GM23248 (cell line): ENCODE measurements around the gene SPPL2A. TPM values are rescaled to one million over a fixed set of nuclear protein-coding genes. Genes with fewer than 3 reads are reported as not detected.

ENCODE experiments used
- DNase-seq: peaks from one replicate; pipeline ENCODE4 v3.0.0-alpha.2; 2015
- H2AFZ ChIP-seq: fragments of 200-600 bp; sonication (generic); 2 replicates; pipeline ENCODE4 v1.6.1; 2016; ENCODE audit warnings: antibody characterized with exemption
- H3F3A ChIP-seq: fragments of 200-600 bp; sonication (generic); 2 replicates; pipeline ENCODE4 v1.6.1; 2016; ENCODE audit warnings: mild to moderate bottlenecking, antibody characterized with exemption, mixed run types; ENCODE audit not compliant: insufficient read depth
- H3K27ac ChIP-seq: fragments of 200-600 bp; sonication (generic); 2 replicates; pipeline ENCODE4 v1.5.1; 2016; ENCODE audit warnings: mild to moderate bottlenecking
- H3K27me3 ChIP-seq: fragments of 200-600 bp; sonication (generic); replicated peaks from 2 replicates; pipeline ENCODE4 v1.6.1; 2016; ENCODE audit warnings: mild to moderate bottlenecking; ENCODE audit not compliant: insufficient read depth
- H3K36me3 ChIP-seq: fragments of 200-600 bp; sonication (generic); 2 replicates; pipeline ENCODE4 v1.6.1; 2016; ENCODE audit warnings: low read depth, mild to moderate bottlenecking
- H3K4me1 ChIP-seq: fragments of 200-600 bp; sonication (generic); 2 replicates; pipeline ENCODE4 v1.6.1; 2016; ENCODE audit warnings: mild to moderate bottlenecking; ENCODE audit not compliant: insufficient read depth
- H3K4me2 ChIP-seq: fragments of 200-600 bp; sonication (generic); one replicate; pipeline ENCODE4 v1.6.1; 2016; ENCODE audit warnings: mild to moderate bottlenecking; ENCODE audit not compliant: unreplicated experiment
- H3K4me3 ChIP-seq: fragments of 200-600 bp; sonication (generic); 2 replicates; pipeline ENCODE4 v1.5.1; 2016; ENCODE audit warnings: mild to moderate bottlenecking
- H3K79me2 ChIP-seq: fragments of 200-600 bp; sonication (generic); 2 replicates; pipeline ENCODE4 v1.6.1; 2016; ENCODE audit warnings: mild to moderate bottlenecking; ENCODE audit not compliant: insufficient read depth
- H3K9ac ChIP-seq: fragments of 200-600 bp; sonication (generic); 2 replicates; pipeline ENCODE4 v1.6.1; 2016; ENCODE audit warnings: mild to moderate bottlenecking
- H3K9me2 ChIP-seq: fragments of 200-600 bp; sonication (generic); 2 replicates; pipeline ENCODE4 v1.6.1; 2016; ENCODE audit warnings: mixed run types, mild to moderate bottlenecking, moderate library complexity; ENCODE audit not compliant: insufficient read depth
- H3K9me3 ChIP-seq: fragments of 200-600 bp; sonication (generic); one replicate; pipeline ENCODE4 v1.6.1; 2017; ENCODE audit warnings: low read depth
- H4K20me1 ChIP-seq: fragments of 200-600 bp; sonication (generic); 2 replicates; pipeline ENCODE4 v1.6.0; 2016; ENCODE audit not compliant: insufficient read depth
- EZH2 ChIP-seq: fragments of 200-600 bp; sonication (generic); IDR thresholded peaks from 2 replicates; pipeline ENCODE4 v1.6.1; 2018; ENCODE audit warnings: antibody characterized with exemption, mild to moderate bottlenecking; ENCODE audit not compliant: insufficient read depth, poor library complexity, severe bottlenecking
- EZH2phosphoT487 ChIP-seq: fragments of 200-600 bp; sonication (generic); IDR thresholded peaks from 2 replicates; pipeline ENCODE4 v1.6.1; 2018; ENCODE audit warnings: antibody characterized with exemption, moderate library complexity, mild to moderate bottlenecking, low read depth; ENCODE audit not compliant: insufficient read depth
- WGBS, 2 experiments: methylation state at CpG; one replicate each; pipeline ENCODE4 v1.1.6; 2015 to 2017; ENCODE audit warnings: low lambda C conversion rate in 2 of 2, low coverage in 1 of 2; ENCODE audit errors: missing lambda C conversion rate in 2 of 2; 5-methylcytosine and 5-hydroxymethylcytosine counted together
- in situ Hi-C: fragments of 300-500 bp; cut with MboI; formaldehyde crosslinking; loops from 2 replicates; pipeline ENCODE4 v1.15.0; 2020
- polyA plus RNA-seq: library from polyadenylated mRNA; unstranded; fragments of >200 nt; fragmentation: Nextera tagmentation; extraction: Ambion mirVana; gene quantifications from 2 replicates; pipeline ENCODE4 v1.2.1, GENCODE V29; 2016
- total RNA-seq: library from RNA; depleted of rRNA; stranded (reverse); fragments of >200 nt; shearing (Covaris generic); gene quantifications from 2 replicates; pipeline ENCODE4 v1.2.3, GENCODE V29; 2014

SPPL2A gene
- total and polyA plus RNA-seq, 2 experiments from 2014 or later, result 124 to 149 TPM

DNA sequence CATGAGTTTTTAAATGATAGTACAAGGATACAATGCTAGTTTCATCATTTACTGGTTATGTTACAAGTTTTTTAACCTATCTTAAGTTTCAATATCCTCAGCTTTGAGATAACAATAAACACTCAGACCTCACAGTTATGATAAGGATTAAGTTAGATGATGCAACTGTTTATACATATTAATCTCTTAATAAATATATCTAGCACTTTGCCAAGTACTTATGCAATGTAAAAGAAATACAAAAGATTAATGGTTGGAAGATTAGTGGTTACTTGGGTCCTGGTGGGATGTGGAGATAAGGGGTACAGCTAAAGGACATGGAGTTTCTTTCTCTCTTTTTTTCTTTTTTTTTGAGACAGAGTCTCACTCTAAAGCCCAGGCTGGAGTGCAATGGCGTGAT lies 12.0 kb downstream of the SPPL2A start:
- peaks cover 100% of the 10 kb centered on the region for H3K79me2 ChIP-seq
- no peak overlapping the region for H3K4me2 ChIP-seq
- no peaks in the 10 kb centered on the region for H3K27me3 ChIP-seq
- TF ChIP-seq EZH2 (no peak), EZH2phosphoT487 (no peak)
- no peaks in the 10 kb centered on the region for H3F3A ChIP-seq
- H3K9me2 ChIP-seq, result no peaks in the 10 kb centered on the region
- peaks cover 1% of the 10 kb centered on the region; the same call in 1 of the 2 replicates for H3K36me3 ChIP-seq
- no peak overlapping the region for H3K27ac ChIP-seq
- no peaks in the 10 kb centered on the region; the same call in none of the 2 replicates for H3K4me1 ChIP-seq
- no peak overlapping the region for H3K9ac ChIP-seq
- DNase-seq, result no peak
- no peaks in the 10 kb centered on the region for H3K9me3 ChIP-seq
- H4K20me1 ChIP-seq, result no peaks in the 10 kb centered on the region
- no peak overlapping the region for H3K4me3 ChIP-seq
- no peak overlapping the region for H2AFZ ChIP-seq
- in situ Hi-C loops, result no loop called here
- WGBS, 2 experiments, result 75 to 80% methylated on average over 1 of the region's 1 CpG

GRCh38 chr15:50751394-50751793 lies 14.1 kb downstream of the SPPL2A start:
- Histone ChIP-seq H3K9me2 (no peaks in the 10 kb centered on the region), H3F3A (peaks cover 10% of the 10 kb centered on the region; the same call in 1 of the 2 replicates), H2AFZ (no peak overlapping the region), H3K27ac (no peak overlapping the region), H3K4me1 (peaks cover 15% of the 10 kb centered on the region), H3K79me2 (peaks cover 81% of the 10 kb centered on the region), H3K36me3 (peaks cover 3% of the 10 kb centered on the region; the same call in 1 of the 2 replicates), H3K4me3 (no peak overlapping the region), H3K9me3 (no peaks in the 10 kb centered on the region), H3K27me3 (no peaks in the 10 kb centered on the region), H3K4me2 (no peak overlapping the region), H3K9ac (no peak overlapping the region), H4K20me1 (no peaks in the 10 kb centered on the region)
- in situ Hi-C loops, result no loop called here
- DNase-seq, result no peak
- 98% methylated on average over 2 of the region's 2 CpGs for WGBS, 2 experiments
- no peak for TF ChIP-seq EZH2phosphoT487
- TF ChIP-seq EZH2, result no peak

DNA sequence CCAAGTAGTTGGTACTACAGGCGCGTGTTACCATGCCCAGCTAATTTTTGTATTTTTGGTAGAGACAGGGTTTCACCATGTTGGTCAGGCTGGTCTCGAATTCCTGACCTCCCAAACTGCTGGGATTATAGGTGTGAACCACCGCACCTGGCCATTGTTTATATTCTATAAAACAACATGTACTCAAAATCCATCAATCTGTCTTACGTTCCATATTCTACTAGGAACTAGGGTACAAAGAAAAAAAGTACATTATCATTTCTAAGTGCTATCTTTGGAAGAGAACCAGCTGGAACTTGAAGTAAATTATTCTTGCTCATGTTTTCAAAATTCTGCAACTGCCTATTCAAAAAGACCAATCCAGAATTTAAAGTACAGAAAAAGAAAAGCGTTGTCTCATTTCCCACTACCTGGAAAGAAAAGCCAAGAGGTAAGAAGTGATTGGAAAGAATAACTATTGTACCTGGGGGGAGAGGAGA lies 15.2 kb downstream of the SPPL2A start:
- TF ChIP-seq EZH2phosphoT487, result no peak
- no peak for TF ChIP-seq EZH2
- peaks cover 69% of the 10 kb centered on the region for H3K79me2 ChIP-seq

DNA sequence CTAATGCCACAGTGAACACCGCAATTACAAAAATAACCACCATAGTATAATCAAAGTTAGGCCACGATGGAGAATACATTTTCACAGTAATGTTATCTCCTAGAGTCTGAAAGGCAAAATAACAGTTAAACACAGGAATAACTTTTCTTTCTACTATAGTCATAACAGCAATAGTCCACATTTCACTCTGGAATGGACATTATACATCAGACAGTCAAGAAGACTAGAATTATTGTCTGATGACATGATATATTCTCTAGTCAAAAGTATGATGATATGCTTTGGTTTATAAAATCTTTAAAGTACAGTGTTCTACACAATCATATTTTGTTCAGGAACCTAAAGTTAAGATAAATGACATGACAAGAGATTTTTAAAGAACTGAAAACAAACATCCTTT lies 18.0 kb downstream of the SPPL2A start:
- H3K9ac ChIP-seq, result peak overlapping the region; percentile 41
- no peak for TF ChIP-seq EZH2
- TF ChIP-seq EZH2phosphoT487, result no peak
- H3K9me3 ChIP-seq, result no peaks in the 10 kb centered on the region
- H3K79me2 ChIP-seq, result peaks cover 42% of the 10 kb centered on the region
- peaks cover 10% of the 10 kb centered on the region; the same call in 1 of the 2 replicates for H3F3A ChIP-seq
- no peak overlapping the region for H2AFZ ChIP-seq
- in situ Hi-C loops, result no loop called here
- H3K27ac ChIP-seq, result peak overlapping the region; percentile 65
- no peaks in the 10 kb centered on the region for H4K20me1 ChIP-seq
- peaks cover 9% of the 10 kb centered on the region; the same call in 1 of the 2 replicates for H3K36me3 ChIP-seq
- no peak overlapping the region; the same call in 1 of the 2 replicates for H3K4me3 ChIP-seq
- H3K27me3 ChIP-seq, result no peaks in the 10 kb centered on the region
- H3K9me2 ChIP-seq, result no peaks in the 10 kb centered on the region
- whole genome bisulfite sequencing, 2 experiments, result 94 to 99% methylated on average over 2 of the region's 2 CpGs
- peaks cover 33% of the 10 kb centered on the region for H3K4me1 ChIP-seq
- H3K4me2 ChIP-seq, result peak overlapping the region; percentile 79
- DNase-seq, result no peak

More for the DNA sequence above, 15.2 kb downstream of the SPPL2A start:
- Histone ChIP-seq H3K27ac (no peak overlapping the region), H3K9ac (no peak overlapping the region), H3K9me2 (no peaks in the 10 kb centered on the region), H4K20me1 (no peaks in the 10 kb centered on the region), H3F3A (peaks cover 10% of the 10 kb centered on the region; the same call in 1 of the 2 replicates), H2AFZ (no peak overlapping the region), H3K27me3 (no peaks in the 10 kb centered on the region), H3K4me2 (no peak overlapping the region), H3K9me3 (no peaks in the 10 kb centered on the region), H3K4me3 (no peak overlapping the region), H3K4me1 (peaks cover 17% of the 10 kb centered on the region), H3K36me3 (peaks cover 3% of the 10 kb centered on the region; the same call in 1 of the 2 replicates)
- no peak for DNase-seq
- in situ Hi-C loops, result no loop called here
- 85 to 87% methylated on average over 6 of the region's 6 CpGs for WGBS, 2 experiments
